Lung microvascular endothelial cell (primary cell): ENCODE results near the gene ZNG1E. TPM values are rescaled to one million over a fixed set of nuclear protein-coding genes. Genes with fewer than 3 reads are reported as not detected.
"Not testable (repeated sequence)": the region's sequence is repeated elsewhere in the genome, so short reads cannot be mapped to it uniquely, and the experiment has no call there.

Experiments used
- DNase-seq, 2 donors: peaks; one replicate each; pipeline versions ENCODE4 v3.0.0 to v3.0.0-alpha.2; 2010; ENCODE audit warnings: low read depth in 2 of 2
- total RNA-seq: library from RNA; depleted of rRNA; stranded (reverse); fragments of >200 nt; gene quantifications from 2 replicates; pipeline ENCODE4 v1.2.1, GENCODE V29; 2014

Gene ZNG1E
- total RNA-seq = 22.6 and 24.2 TPM in 2 replicates

DNA sequence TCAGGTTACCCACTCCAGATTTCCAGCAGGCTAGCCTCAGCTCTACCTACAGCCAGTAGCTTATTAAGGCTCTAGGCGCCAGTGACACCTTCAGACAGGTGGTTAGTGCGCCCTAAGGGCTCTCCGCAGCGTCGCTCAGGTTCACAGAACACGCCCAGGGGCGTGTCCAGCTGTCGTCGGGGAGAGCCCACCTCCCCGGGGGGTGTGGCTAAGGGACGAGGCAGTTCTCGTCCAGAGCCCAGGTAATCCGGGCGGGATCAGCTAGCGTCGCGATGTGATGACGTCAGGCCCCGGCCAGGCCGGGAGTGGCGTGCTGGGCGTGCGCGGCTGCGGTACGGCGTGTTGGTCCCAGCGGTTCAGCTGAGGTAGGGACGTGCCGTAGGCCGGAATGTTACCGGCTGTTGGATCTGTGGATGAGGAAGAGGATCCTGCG, at the start of gene ZNG1E:
Gene ZNG1E (plus strand): TSS at position 340 of the 433 bp plus-strand sequence. CDS start 49 bp downstream, at position 389.
- DNase-seq = peak in 1 of 2 donors; percentile 46

- not testable (repeated sequence) for DNase-seq
Measured at GRCh38 chr9:65673579-65673978, 2.1 kb upstream of the ZNG1E start.

- peak in 1 of 2 donors; percentile 15 for DNase-seq
Measured at GRCh38 chr9:65675018-65675417, 710 bp upstream of the ZNG1E start.

DNA sequence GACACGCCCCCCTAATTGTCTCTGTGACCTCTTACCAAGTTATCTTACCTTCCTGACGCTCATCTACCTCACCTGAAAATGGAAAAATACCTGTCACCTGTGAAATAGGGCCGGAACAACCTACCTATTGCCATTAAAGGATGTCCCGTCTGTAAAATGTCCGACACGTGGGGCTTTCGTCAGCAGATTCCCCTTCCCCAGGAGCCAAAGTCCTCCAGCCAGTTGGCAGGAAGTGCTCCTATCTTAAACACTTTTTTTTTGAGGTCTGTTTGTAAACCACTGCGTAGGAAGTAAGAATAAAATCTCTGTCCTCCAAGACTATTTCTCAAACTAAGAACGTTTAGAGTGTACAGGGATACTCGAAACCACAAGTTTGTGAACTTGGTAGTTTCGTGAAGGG, 661 bp downstream of the ZNG1E start:
- not testable (repeated sequence) for DNase-seq

DNA sequence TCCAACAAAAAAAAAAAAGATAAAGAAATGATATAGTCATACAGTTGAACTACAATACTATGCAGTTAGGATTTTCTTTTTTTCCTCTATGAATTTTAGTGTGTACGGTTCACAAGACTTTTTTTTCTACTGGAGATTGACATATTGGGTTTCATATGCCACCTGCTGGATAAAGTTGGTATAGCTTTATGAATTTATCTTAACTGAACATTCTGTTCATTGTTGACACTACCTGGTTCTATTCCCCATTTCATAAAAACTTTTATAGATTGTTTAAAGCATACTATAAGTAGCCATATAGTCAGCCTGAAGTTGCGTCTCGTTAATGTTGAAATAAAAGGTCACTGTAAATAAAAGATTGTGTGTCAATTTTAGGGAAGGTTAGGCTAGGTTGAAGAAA, 2.8 kb downstream of the ZNG1E start:
- not testable (repeated sequence) for DNase-seq

DNA sequence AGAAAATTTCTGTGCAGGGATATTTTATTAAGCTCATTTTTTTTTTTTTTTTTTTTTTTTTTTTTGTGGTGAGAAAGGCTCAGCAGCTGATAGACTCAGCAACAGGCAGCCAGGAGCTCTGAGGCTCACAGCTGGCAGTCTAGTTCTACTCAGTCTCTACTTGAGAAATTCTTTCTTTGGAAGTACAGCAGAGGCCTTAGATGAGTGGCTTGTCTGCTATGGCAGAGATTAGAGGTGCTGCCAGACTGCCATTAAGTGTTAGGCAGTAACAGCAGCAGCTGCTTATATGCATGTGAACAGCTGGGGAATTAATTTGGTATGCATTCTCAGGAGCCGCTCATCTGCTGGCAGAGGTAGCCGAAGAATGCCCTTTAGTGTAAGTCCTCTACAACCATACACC, 27.8 kb downstream of the ZNG1E start:
- DNase-seq = not testable (repeated sequence)

- not testable (repeated sequence) for DNase-seq
Measured at GRCh38 chr9:65714445-65714844, 38.7 kb downstream of the ZNG1E start.

DNA sequence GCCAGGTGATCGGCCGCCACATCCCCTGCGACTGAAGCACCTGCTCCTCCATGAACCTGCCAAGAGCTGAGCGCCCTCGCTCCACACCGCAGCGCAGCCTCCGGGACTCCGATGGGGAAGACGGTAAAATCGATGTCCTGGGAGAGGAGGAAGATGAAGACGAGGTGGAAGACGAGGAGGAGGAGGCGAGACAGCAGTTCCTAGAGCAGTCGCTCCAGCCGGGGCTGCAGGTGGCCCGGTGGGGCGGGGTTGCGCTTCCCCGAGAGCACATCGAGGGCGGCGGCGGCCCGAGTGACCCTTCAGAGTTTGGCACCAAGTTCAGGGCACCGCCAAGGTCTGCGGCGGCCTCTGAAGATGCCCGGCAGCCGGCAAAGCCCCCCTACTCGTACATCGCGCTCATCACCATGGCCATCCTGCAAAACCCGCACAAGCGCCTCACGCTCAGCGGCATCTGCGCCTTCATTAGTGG, 61.4 kb downstream of the ZNG1E start, which contains the start of gene FOXD4L4:
Gene FOXD4L4 (plus strand): TSS at position 51 of the 469 bp plus-strand sequence. CDS start 0 bp downstream, at position 51.
- DNase-seq = not testable (repeated sequence)

GRCh38 chr9:65738133-65738532, 62.4 kb downstream of the ZNG1E start:
- not testable (repeated sequence) for DNase-seq

Other genes with a start within 250 kb of the ZNG1E start
- gene FOXD4L4, start 61.2 kb downstream of the ZNG1E start, total RNA-seq = under 0.01 TPM in 2 replicates